ENCODE data around the gene PPP1R9A. TPM values are rescaled to one million over a fixed set of nuclear protein-coding genes. Genes with fewer than 3 reads are reported as not detected.

Gene PPP1R9A
- total RNA-seq, 1 donor from 2014 or later, result 1.5 TPM

DNA sequence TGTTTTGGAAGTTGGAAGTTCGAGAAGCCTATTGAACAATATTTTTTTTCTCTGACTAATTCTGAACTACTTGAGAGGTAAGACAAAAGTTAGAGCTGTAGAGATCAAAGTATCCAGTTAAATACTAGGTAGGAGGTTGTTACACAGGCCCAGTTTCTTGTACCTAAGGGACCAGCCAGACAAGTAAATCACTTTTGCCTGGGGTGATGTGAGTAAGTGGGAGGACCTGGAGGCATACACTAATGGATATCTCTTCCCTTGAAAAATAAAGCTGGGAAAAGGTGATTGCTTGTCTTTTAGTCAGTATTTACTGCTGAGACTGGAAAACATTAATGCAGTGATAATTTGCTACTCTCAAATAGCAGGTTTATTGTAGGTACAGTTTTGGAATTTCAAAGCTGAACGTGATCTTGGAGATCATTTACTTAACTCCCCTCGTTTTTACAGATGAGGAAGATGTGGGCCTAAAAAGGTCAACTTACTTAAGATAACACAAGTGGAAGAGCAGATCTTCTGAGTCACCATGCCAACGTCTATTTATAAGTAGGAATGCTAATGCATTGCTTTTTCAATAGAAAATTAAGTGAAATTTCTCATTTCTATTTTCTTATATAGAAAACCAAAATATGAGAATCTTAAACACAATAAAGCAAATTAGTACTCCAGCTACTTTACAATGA lies 181.3 kb downstream of the PPP1R9A start:
- Histone ChIP-seq H3K4me3 (no peak overlapping the region), H3K27me3 (no peaks in the 10 kb centered on the region), H3K4me1 (no peaks in the 10 kb centered on the region), H3K9me3 (no peaks in the 10 kb centered on the region), H3K36me3 (no peaks in the 10 kb centered on the region), H3K27ac (no peak overlapping the region)
- DNase-seq (ENCODE audit: extremely low spot score in 2 of 2), result no peak
- intact Hi-C loops (cut with DNase I), result no loop called here
- TF ChIP-seq, protein P1, sequence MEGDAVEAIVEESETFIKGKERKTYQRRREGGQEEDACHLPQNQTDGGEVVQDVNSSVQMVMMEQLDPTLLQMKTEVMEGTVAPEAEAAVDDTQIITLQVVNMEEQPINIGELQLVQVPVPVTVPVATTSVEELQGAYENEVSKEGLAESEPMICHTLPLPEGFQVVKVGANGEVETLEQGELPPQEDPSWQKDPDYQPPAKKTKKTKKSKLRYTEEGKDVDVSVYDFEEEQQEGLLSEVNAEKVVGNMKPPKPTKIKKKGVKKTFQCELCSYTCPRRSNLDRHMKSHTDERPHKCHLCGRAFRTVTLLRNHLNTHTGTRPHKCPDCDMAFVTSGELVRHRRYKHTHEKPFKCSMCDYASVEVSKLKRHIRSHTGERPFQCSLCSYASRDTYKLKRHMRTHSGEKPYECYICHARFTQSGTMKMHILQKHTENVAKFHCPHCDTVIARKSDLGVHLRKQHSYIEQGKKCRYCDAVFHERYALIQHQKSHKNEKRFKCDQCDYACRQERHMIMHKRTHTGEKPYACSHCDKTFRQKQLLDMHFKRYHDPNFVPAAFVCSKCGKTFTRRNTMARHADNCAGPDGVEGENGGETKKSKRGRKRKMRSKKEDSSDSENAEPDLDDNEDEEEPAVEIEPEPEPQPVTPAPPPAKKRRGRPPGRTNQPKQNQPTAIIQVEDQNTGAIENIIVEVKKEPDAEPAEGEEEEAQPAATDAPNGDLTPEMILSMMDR (IDR thresholded peaks at IDR 0.05), result no peak
- TF ChIP-seq POLR2A (IDR thresholded peaks at IDR 0.05) (no peak), POLR2AphosphoS5 (IDR thresholded peaks at IDR 0.05; ENCODE audit: insufficient read depth in 1 of 2, low read depth in 1 of 2) (no peak)

GRCh38 chr7:95089414-95090315 lies 182.3 kb downstream of the PPP1R9A start:
- H3K27me3 ChIP-seq, result no peaks in the 10 kb centered on the region
- H3K27ac ChIP-seq, result no peak overlapping the region
- no peaks in the 10 kb centered on the region for H3K4me1 ChIP-seq
- TF ChIP-seq POLR2AphosphoS5 (IDR thresholded peaks at IDR 0.05; ENCODE audit: insufficient read depth in 1 of 2, low read depth in 1 of 2) (no peak), POLR2A (IDR thresholded peaks at IDR 0.05) (no peak)
- TF ChIP-seq, protein P1 (IDR thresholded peaks at IDR 0.05), result no peak
- H3K9me3 ChIP-seq, result no peaks in the 10 kb centered on the region
- intact Hi-C loops (cut with DNase I), result no loop called here
- H3K36me3 ChIP-seq, result no peaks in the 10 kb centered on the region
- no peak for DNase-seq (ENCODE audit: extremely low spot score in 2 of 2)
- no peak overlapping the region for H3K4me3 ChIP-seq

DNA sequence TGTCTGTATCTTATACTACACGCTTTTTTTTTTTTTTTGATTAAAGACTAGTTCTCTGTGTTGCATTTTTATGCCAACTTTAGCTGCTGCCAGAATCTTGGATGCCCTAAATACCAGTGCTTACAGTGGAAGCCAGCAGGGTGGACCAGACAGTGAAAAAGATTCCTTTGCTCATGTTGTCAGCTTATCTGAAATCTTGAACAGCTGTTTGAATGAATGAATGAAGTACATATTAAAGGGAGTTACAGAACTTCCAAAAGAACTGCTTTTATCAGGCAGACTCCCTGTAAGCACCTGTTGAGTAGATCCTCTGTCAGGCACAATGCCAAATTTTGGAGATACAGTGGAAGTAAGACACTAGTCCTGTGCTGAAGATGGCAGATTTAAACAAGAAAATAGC lies 184.9 kb downstream of the PPP1R9A start:
- TF ChIP-seq, protein P1 (IDR thresholded peaks at IDR 0.05), result no peak
- TF ChIP-seq POLR2A (IDR thresholded peaks at IDR 0.05), result no peak
- TF ChIP-seq POLR2AphosphoS5 (IDR thresholded peaks at IDR 0.05; ENCODE audit: insufficient read depth in 1 of 2, low read depth in 1 of 2), result no peak
- Histone ChIP-seq H3K4me3 (no peak overlapping the region), H3K4me1 (peaks cover 5% of the 10 kb centered on the region), H3K27me3 (no peaks in the 10 kb centered on the region), H3K27ac (no peak overlapping the region), H3K9me3 (no peaks in the 10 kb centered on the region), H3K36me3 (no peaks in the 10 kb centered on the region)
- DNase-seq (ENCODE audit: extremely low spot score in 2 of 2), result no peak
- intact Hi-C loops (cut with DNase I), result no loop called here

DNA sequence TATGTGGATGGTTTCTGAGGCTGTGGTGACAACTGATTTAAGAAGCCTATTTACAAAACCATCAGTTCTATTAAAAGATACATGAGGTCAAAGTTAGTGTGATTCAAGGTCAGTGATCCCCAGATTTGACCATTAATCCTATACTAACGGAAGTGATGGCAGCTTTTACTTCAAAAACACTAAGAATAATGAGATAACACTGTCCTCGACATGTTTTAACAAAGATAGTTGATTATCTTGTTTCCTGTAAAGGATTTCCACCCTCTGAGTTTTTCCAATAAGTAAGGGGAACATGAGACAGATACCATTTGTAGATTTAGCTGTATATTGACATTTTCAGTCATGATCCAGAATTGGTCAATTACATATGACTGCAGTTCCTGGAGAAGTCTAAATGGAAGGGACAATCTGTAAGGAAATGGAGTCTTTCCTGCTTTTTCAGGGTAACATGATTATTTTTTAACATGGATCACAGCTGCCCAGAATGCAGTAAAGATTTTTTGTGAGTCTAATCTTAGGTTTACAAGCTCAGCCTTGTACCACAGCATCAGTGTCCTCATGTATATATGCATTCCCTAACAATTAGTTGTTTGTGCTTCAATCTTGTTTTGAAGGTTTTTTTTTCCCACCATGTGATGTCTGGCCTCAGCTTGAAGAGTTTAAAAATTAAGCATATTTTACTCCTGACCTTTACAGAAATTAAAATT lies 188.0 kb downstream of the PPP1R9A start:
- no peaks in the 10 kb centered on the region for H3K9me3 ChIP-seq
- no peak for DNase-seq (ENCODE audit: extremely low spot score in 2 of 2)
- no peak overlapping the region for H3K27ac ChIP-seq
- H3K27me3 ChIP-seq, result no peaks in the 10 kb centered on the region
- H3K36me3 ChIP-seq, result no peaks in the 10 kb centered on the region
- TF ChIP-seq, protein P1 (IDR thresholded peaks at IDR 0.05), result no peak
- TF ChIP-seq POLR2A (IDR thresholded peaks at IDR 0.05), result no peak
- no peak for TF ChIP-seq POLR2AphosphoS5 (IDR thresholded peaks at IDR 0.05; ENCODE audit: insufficient read depth in 1 of 2, low read depth in 1 of 2)
- no peak overlapping the region for H3K4me3 ChIP-seq
- peaks cover 5% of the 10 kb centered on the region for H3K4me1 ChIP-seq
- intact Hi-C loops (cut with DNase I), result no loop called here
